Neural crest cell (in vitro differentiated cells): ENCODE data around the gene PPP2R3A. TPM values are rescaled to one million over a fixed set of nuclear protein-coding genes. Genes with fewer than 3 reads are reported as not detected.
A peak's percentile ranks its signal among the peaks of the same experiment; 100 is the strongest.

Source experiments
- DNase-seq: peaks from one replicate; pipeline ENCODE4 v3.0.0; 2021; ENCODE audit warnings: low read depth, mixed read lengths, low spot score
- H3K27ac Mint-ChIP-seq: one replicate; pipeline ENCODE4 v1.8.0; 2021; ENCODE audit warnings: mild to moderate bottlenecking, mixed read lengths; ENCODE audit not compliant: unreplicated experiment
- H3K27me3 Mint-ChIP-seq: 2 replicates; pipeline ENCODE4 v1.8.0; 2021; ENCODE audit warnings: low read depth, mild to moderate bottlenecking, mixed read lengths
- H3K36me3 Mint-ChIP-seq: 2 replicates; pipeline ENCODE4 v1.8.0; 2021; ENCODE audit warnings: low read depth, mild to moderate bottlenecking, mixed read lengths
- H3K4me1 Mint-ChIP-seq: 2 replicates; pipeline ENCODE4 v1.8.0; 2021; ENCODE audit warnings: mixed read lengths
- H3K4me3 Mint-ChIP-seq: one replicate; pipeline ENCODE4 v1.8.0; 2021; ENCODE audit warnings: mild to moderate bottlenecking, mixed read lengths
- H3K9me3 Mint-ChIP-seq: 2 replicates; pipeline ENCODE4 v1.8.0; 2021; ENCODE audit warnings: mixed read lengths
- total RNA-seq: library from RNA; stranded (reverse); gene quantifications from 2 replicates; pipeline ENCODE4 v1.2.1, GENCODE V29; 2021
- TF ChIP-seq, protein P1 (sequence below): fragments of 200-600 bp; sonication (generic); conservative IDR thresholded peaks from 2 replicates; pipeline ENCODE4 v1.5.0; 2021; ENCODE audit warnings: antibody characterized with exemption, mild to moderate bottlenecking

The PPP2R3A gene
- total RNA-seq, 1 donor from 2014 or later = 16.4 TPM

DNA sequence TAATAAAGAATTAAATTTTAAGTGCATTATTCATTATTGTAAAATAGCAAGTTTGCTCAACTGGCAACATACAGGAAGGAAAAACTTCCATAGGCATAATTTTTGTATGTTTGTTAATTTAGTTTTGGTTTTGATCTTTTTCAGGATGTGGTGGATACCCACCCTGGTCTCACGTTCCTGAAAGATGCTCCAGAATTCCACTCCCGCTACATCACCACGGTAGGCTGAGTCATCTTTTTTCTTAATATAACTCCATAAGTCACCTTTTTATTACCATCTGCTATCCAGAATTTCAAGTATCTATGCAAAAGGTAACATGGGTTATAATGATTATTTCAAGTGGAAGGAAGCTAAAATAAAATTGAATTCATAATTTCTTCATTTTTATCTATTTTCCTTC lies 104.8 kb downstream of the PPP2R3A start:
- TF ChIP-seq, protein P1, sequence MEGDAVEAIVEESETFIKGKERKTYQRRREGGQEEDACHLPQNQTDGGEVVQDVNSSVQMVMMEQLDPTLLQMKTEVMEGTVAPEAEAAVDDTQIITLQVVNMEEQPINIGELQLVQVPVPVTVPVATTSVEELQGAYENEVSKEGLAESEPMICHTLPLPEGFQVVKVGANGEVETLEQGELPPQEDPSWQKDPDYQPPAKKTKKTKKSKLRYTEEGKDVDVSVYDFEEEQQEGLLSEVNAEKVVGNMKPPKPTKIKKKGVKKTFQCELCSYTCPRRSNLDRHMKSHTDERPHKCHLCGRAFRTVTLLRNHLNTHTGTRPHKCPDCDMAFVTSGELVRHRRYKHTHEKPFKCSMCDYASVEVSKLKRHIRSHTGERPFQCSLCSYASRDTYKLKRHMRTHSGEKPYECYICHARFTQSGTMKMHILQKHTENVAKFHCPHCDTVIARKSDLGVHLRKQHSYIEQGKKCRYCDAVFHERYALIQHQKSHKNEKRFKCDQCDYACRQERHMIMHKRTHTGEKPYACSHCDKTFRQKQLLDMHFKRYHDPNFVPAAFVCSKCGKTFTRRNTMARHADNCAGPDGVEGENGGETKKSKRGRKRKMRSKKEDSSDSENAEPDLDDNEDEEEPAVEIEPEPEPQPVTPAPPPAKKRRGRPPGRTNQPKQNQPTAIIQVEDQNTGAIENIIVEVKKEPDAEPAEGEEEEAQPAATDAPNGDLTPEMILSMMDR = no peak
- Mint-ChIP-seq H3K27ac (no peak overlapping the region), H3K9me3 (no peaks in the 10 kb centered on the region), H3K36me3 (peaks cover 4% of the 10 kb centered on the region), H3K4me3 (no peak overlapping the region), H3K27me3 (no peaks in the 10 kb centered on the region), H3K4me1 (peaks cover 12% of the 10 kb centered on the region)
- no peak for DNase-seq

DNA sequence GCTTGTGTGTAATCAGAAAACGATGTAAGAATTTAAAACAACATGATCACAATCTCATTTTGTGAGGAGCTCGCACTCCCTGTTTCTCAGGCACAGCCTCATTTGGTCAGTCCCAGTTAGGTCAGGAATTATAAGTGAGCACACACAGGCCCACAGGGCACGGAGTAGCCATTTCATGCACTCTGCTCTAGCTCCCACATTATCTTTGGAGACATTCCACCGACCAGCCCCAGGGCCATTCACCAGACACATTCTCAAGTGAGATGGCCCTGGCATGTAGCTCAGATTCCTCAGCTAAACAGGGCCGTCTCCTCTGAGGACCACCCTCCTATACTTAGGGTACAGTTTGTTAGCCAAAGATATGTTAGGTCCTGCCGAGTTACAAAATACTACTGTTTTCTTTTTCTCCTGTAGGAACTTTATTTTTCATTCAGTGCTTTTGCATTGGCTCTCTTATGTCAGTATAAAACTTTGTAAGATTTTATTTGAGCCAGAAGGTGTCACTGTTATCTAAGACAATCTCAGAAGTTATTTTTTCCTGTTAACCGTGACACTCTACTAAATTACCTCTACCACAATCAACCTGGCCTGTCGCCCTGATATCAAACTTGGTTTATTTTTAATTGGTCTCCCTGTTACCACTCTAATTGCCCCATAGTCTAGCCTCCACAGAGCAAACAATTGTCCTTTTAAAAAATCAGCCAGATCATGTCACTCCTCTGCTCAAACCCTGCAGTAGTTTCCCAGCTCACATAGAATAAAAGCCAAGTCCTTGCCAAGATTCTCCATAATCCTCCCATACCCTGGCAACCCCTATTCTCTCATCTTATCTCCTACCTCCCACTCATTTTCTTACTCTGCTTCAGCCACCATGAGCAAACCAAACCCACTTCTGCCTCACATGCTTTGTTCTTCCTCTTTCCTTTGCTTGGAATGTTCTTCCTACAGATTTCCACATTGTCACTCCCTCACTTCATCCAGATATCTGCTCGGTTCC lies 105.7 kb downstream of the PPP2R3A start:
- Mint-ChIP-seq H3K4me3 (no peak overlapping the region), H3K27ac (peak overlapping the region; percentile 39)
- no peak for DNase-seq

DNA sequence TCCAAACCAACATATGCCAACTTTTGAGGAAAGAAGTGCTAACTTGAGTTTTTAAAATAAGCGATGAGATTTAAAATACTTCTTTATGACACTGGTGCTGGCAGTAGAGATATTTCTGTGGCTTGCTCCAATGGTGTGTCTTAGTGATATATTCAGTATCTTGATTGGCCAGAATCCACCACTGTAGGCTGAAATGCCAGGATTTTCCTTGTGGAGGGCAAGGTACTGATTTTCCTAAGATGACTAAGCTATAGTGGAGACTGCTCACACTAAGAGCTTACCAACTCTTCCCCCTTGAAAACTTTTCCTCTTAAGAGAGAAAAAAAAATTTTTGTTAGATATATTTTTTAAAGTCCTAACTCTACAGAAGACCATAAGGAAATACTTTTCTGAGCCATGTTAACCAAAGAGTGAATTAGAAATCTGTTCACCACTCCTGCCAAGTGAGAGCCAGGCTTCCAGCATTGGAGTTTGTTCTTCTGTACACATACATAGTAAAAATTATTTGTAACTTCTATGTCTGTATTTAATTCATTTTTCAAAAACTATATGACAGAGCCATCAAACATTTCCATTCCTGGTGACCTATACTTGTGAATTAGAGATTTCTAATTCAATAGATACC lies 109.1 kb downstream of the PPP2R3A start:
- Mint-ChIP-seq H3K4me1 (peaks cover 13% of the 10 kb centered on the region), H3K9me3 (no peaks in the 10 kb centered on the region), H3K4me3 (no peak overlapping the region), H3K27ac (no peak overlapping the region), H3K36me3 (no peaks in the 10 kb centered on the region), H3K27me3 (no peaks in the 10 kb centered on the region)
- no peak for DNase-seq
- TF ChIP-seq, protein P1 = no peak

More for the DNA sequence above, 105.7 kb downstream of the PPP2R3A start:
- Mint-ChIP-seq H3K36me3 (peaks cover 4% of the 10 kb centered on the region), H3K4me1 (peaks cover 13% of the 10 kb centered on the region), H3K27me3 (no peaks in the 10 kb centered on the region), H3K9me3 (no peaks in the 10 kb centered on the region)
- TF ChIP-seq, protein P1 = no peak

DNA sequence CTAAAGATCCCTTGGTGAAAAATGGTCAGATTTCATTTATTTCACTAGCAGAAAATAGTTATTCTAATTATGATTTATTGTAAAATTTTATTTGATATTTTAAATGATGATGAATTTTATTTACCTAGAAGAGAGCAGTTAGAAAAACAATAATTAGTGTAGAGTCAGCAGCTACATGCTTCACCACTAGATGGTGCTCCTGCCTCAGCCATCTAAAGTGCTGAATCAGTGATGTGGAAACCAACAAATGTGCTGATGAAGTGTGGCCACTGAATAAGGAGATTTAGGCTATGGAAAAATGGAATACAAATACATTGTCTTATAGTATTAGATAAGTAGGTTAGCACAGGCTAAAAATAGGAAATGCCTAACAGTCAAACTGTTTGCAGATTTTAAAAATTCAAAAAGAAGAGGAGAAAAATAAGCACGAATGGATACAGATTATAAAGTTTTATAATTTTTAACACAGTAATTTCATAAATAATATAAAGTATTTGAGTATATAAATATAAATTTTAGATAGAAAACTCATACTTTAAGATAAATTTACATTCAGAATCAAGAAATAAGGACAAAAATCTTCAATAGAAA lies 109.8 kb downstream of the PPP2R3A start:
- Mint-ChIP-seq H3K4me1 (peaks cover 13% of the 10 kb centered on the region), H3K4me3 (no peak overlapping the region), H3K36me3 (no peaks in the 10 kb centered on the region), H3K27ac (no peak overlapping the region), H3K27me3 (no peaks in the 10 kb centered on the region), H3K9me3 (no peaks in the 10 kb centered on the region)
- TF ChIP-seq, protein P1 = peak; percentile 99
- DNase-seq = peak; percentile 74

DNA sequence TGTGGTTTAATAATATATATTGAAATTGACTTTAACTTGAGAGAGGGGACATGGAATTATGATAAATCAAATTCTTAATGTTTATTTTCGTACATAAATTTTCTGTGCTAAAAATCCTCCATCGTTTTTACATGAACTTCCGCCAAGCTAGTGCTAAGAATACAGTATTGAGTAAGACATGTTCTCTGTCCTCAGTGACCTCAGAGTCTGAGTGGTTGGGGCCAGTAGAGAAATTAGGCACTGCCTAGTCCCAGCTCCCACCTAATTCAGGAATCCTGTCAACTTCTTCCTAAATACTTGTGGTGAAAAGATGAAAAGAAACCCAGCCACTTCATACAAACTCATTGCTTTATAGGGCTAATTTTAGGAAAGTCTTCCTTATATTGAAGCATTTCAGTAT lies 110.3 kb downstream of the PPP2R3A start:
- Mint-ChIP-seq H3K9me3 (no peaks in the 10 kb centered on the region), H3K4me1 (peaks cover 13% of the 10 kb centered on the region), H3K27me3 (no peaks in the 10 kb centered on the region), H3K27ac (no peak overlapping the region), H3K36me3 (no peaks in the 10 kb centered on the region), H3K4me3 (no peak overlapping the region)
- DNase-seq = no peak
- TF ChIP-seq, protein P1 = no peak
